SH-SY5Y (cell line): ENCODE data around the gene TRPC6.

ENCODE experiments used
- GATA2 ChIP-seq: IDR thresholded peaks from 2 replicates; pipeline ENCODE4 v1.6.1; 2011; ENCODE audit warnings: mild to moderate bottlenecking, low read depth, low read length
- GATA3 ChIP-seq: IDR thresholded peaks from 2 replicates; pipeline ENCODE4 v1.6.1; 2011; ENCODE audit warnings: low read depth, mild to moderate bottlenecking, low read length, moderate library complexity

GRCh38 chr11:101441747-101442146 lies 142.1 kb downstream of the TRPC6 start:
- TF ChIP-seq GATA2: no peak
- TF ChIP-seq GATA3: no peak
